ENCODE measurements around the gene SLC9A4.

GRCh38 chr2:102551329-102552096 lies 78.5 kb downstream of the SLC9A4 start:
- TF ChIP-seq CTCF (conservative IDR thresholded peaks at IDR 0.05; ENCODE audit: low read length) (no peak), EZH2phosphoT487 (IDR thresholded peaks at IDR 0.05; ENCODE audit: borderline replicate concordance, low read depth, low read length) (no peak)
